Midbrain (tissue), 1 donor: ENCODE data around the gene NDUFAF2.
"Not testable (repeated sequence)": the region's sequence is repeated elsewhere in the genome, so short reads cannot be mapped to it uniquely, and the experiment has no call there.

Experiments used
- DNase-seq: peaks from one replicate; lab custom pipeline; 2025; lab: John Stamatoyannopoulos, UW

NDUFAF2 gene

GRCh38 chr5:61177716-61178115 is 232.7 kb downstream of the NDUFAF2 start:
- DNase-seq = no peak

- DNase-seq = no peak
Observed at GRCh38 chr5:61178702-61179101, 233.7 kb downstream of the NDUFAF2 start.

- DNase-seq = no peak
Observed at GRCh38 chr5:61180886-61181285, 235.9 kb downstream of the NDUFAF2 start.

GRCh38 chr5:61182449-61182848 is 237.4 kb downstream of the NDUFAF2 start:
- no peak for DNase-seq

- DNase-seq = no peak
Observed at GRCh38 chr5:61183538-61183937, 238.5 kb downstream of the NDUFAF2 start.

- no peak for DNase-seq
Observed at GRCh38 chr5:61184708-61185107, 239.7 kb downstream of the NDUFAF2 start.

- DNase-seq = no peak
Observed at GRCh38 chr5:61186634-61187033, 241.6 kb downstream of the NDUFAF2 start.

GRCh38 chr5:61187352-61187751 is 242.3 kb downstream of the NDUFAF2 start:
- DNase-seq = not testable (repeated sequence)

GRCh38 chr5:61187826-61188225 is 242.8 kb downstream of the NDUFAF2 start:
- not testable (repeated sequence) for DNase-seq

- DNase-seq = no peak
Observed at GRCh38 chr5:61198606-61199005, 253.6 kb downstream of the NDUFAF2 start.

GRCh38 chr5:61200582-61201155 is 255.7 kb downstream of the NDUFAF2 start:
- no peak for DNase-seq

GRCh38 chr5:61202213-61202612 is 257.2 kb downstream of the NDUFAF2 start:
- no peak for DNase-seq
